Activated naive CD8-positive, alpha-beta T cell treated with anti-CD3 and anti-CD28 coated beads, Interleukin-2, amount 50 U/mL, for 24 hours (primary cell): ENCODE data around the gene PTPN14.
A peak's percentile ranks its signal among the peaks of the same experiment; 100 is the strongest.

ENCODE experiments used
- ATAC-seq: fragments of 150-1000 bp; cut with Tn5 transposase; one replicate; pipeline ENCODE4 v1.10.0; 2021
- DNase-seq: peaks from one replicate; pipeline ENCODE4 v3.0.0; 2021
- H3K27ac Mint-ChIP-seq: one replicate; pipeline ENCODE4 v1.8.0; 2021; ENCODE audit warnings: mild to moderate bottlenecking, mixed read lengths
- H3K27me3 Mint-ChIP-seq: one replicate; pipeline ENCODE4 v1.8.0; 2021; ENCODE audit warnings: mixed read lengths
- H3K36me3 Mint-ChIP-seq: one replicate; pipeline ENCODE4 v1.8.0; 2021; ENCODE audit warnings: low read depth, mixed read lengths
- H3K4me1 Mint-ChIP-seq: one replicate; pipeline ENCODE4 v1.8.0; 2021; ENCODE audit warnings: mixed read lengths
- H3K4me3 Mint-ChIP-seq: one replicate; pipeline ENCODE4 v1.8.0; 2021; ENCODE audit warnings: mild to moderate bottlenecking, moderate library complexity, mixed read lengths
- H3K9me3 Mint-ChIP-seq: one replicate; pipeline ENCODE4 v1.8.0; 2021; ENCODE audit warnings: mixed read lengths

The PTPN14 gene

GRCh38 chr1:214473387-214473786 is 78.0 kb downstream of the PTPN14 start:
- Mint-ChIP-seq H3K9me3 (no peaks in the 10 kb centered on the region), H3K4me3 (no peak overlapping the region), H3K36me3 (no peaks in the 10 kb centered on the region), H3K4me1 (peaks cover 26% of the 10 kb centered on the region), H3K27me3 (peaks cover 21% of the 10 kb centered on the region), H3K27ac (no peak overlapping the region)
- no peak for DNase-seq
- no peak for ATAC-seq

- Mint-ChIP-seq H3K36me3 (no peaks in the 10 kb centered on the region), H3K4me3 (no peak overlapping the region), H3K9me3 (no peaks in the 10 kb centered on the region), H3K27me3 (peaks cover 21% of the 10 kb centered on the region), H3K27ac (no peak overlapping the region), H3K4me1 (peaks cover 26% of the 10 kb centered on the region)
- DNase-seq (no peak), ATAC-seq (no peak)
Measured at GRCh38 chr1:214472364-214472763, 79.0 kb downstream of the PTPN14 start.

- Mint-ChIP-seq H3K4me1 (peaks cover 26% of the 10 kb centered on the region), H3K27me3 (peaks cover 24% of the 10 kb centered on the region), H3K4me3 (no peak overlapping the region), H3K9me3 (no peaks in the 10 kb centered on the region), H3K27ac (peak overlapping the region; percentile 32), H3K36me3 (no peaks in the 10 kb centered on the region)
- DNase-seq (no peak), ATAC-seq (peak; percentile 70)
Measured at GRCh38 chr1:214471458-214471857, 79.9 kb downstream of the PTPN14 start.

GRCh38 chr1:214470132-214470531 is 81.3 kb downstream of the PTPN14 start:
- Mint-ChIP-seq H3K4me3 (no peak overlapping the region), H3K27me3 (peaks cover 16% of the 10 kb centered on the region), H3K36me3 (no peaks in the 10 kb centered on the region), H3K27ac (no peak overlapping the region), H3K9me3 (no peaks in the 10 kb centered on the region), H3K4me1 (peaks cover 26% of the 10 kb centered on the region)
- no peak for DNase-seq
- no peak for ATAC-seq

GRCh38 chr1:214469290-214469689 is 82.1 kb downstream of the PTPN14 start:
- ATAC-seq (no peak), DNase-seq (no peak)
- no peak overlapping the region for H3K4me3 Mint-ChIP-seq
- H3K27ac Mint-ChIP-seq: no peak overlapping the region
- H3K36me3 Mint-ChIP-seq: no peaks in the 10 kb centered on the region
- H3K27me3 Mint-ChIP-seq: peaks cover 14% of the 10 kb centered on the region
- peaks cover 26% of the 10 kb centered on the region for H3K4me1 Mint-ChIP-seq
- H3K9me3 Mint-ChIP-seq: no peaks in the 10 kb centered on the region

GRCh38 chr1:214467078-214467585 is 84.3 kb downstream of the PTPN14 start:
- Mint-ChIP-seq H3K4me3 (no peak overlapping the region), H3K4me1 (peaks cover 17% of the 10 kb centered on the region), H3K9me3 (no peaks in the 10 kb centered on the region), H3K27me3 (peaks cover 11% of the 10 kb centered on the region), H3K27ac (no peak overlapping the region), H3K36me3 (no peaks in the 10 kb centered on the region)
- DNase-seq (no peak), ATAC-seq (no peak)

GRCh38 chr1:214466403-214467077 is 84.9 kb downstream of the PTPN14 start:
- no peaks in the 10 kb centered on the region for H3K36me3 Mint-ChIP-seq
- H3K27ac Mint-ChIP-seq: no peak overlapping the region
- DNase-seq: no peak
- peaks cover 11% of the 10 kb centered on the region for H3K27me3 Mint-ChIP-seq
- H3K4me3 Mint-ChIP-seq: no peak overlapping the region
- no peaks in the 10 kb centered on the region for H3K9me3 Mint-ChIP-seq
- peaks cover 11% of the 10 kb centered on the region for H3K4me1 Mint-ChIP-seq
- no peak for ATAC-seq

- H3K9me3 Mint-ChIP-seq: no peaks in the 10 kb centered on the region
- H3K4me1 Mint-ChIP-seq: peaks cover 6% of the 10 kb centered on the region
- H3K4me3 Mint-ChIP-seq: no peak overlapping the region
- H3K36me3 Mint-ChIP-seq: no peaks in the 10 kb centered on the region
- no peak for ATAC-seq
- DNase-seq: no peak
- no peak overlapping the region for H3K27ac Mint-ChIP-seq
- H3K27me3 Mint-ChIP-seq: peaks cover 11% of the 10 kb centered on the region
Measured at GRCh38 chr1:214464445-214465287, 86.7 kb downstream of the PTPN14 start.

- H3K4me3 Mint-ChIP-seq: no peak overlapping the region
- no peak for ATAC-seq
- no peaks in the 10 kb centered on the region for H3K4me1 Mint-ChIP-seq
- H3K27ac Mint-ChIP-seq: no peak overlapping the region
- H3K9me3 Mint-ChIP-seq: no peaks in the 10 kb centered on the region
- H3K27me3 Mint-ChIP-seq: peaks cover 8% of the 10 kb centered on the region
- DNase-seq: no peak
- H3K36me3 Mint-ChIP-seq: no peaks in the 10 kb centered on the region
Measured at GRCh38 chr1:214463596-214463995, 87.8 kb downstream of the PTPN14 start.

- Mint-ChIP-seq H3K27ac (no peak overlapping the region), H3K36me3 (no peaks in the 10 kb centered on the region), H3K9me3 (no peaks in the 10 kb centered on the region), H3K27me3 (peaks cover 8% of the 10 kb centered on the region), H3K4me1 (no peaks in the 10 kb centered on the region), H3K4me3 (no peak overlapping the region)
- DNase-seq: no peak
- ATAC-seq: no peak
Measured at GRCh38 chr1:214462882-214463281, 88.5 kb downstream of the PTPN14 start.

GRCh38 chr1:214461305-214461704 is 90.1 kb downstream of the PTPN14 start:
- peaks cover 4% of the 10 kb centered on the region for H3K27me3 Mint-ChIP-seq
- no peaks in the 10 kb centered on the region for H3K9me3 Mint-ChIP-seq
- H3K4me3 Mint-ChIP-seq: no peak overlapping the region
- DNase-seq (no peak), ATAC-seq (no peak)
- H3K36me3 Mint-ChIP-seq: no peaks in the 10 kb centered on the region
- H3K4me1 Mint-ChIP-seq: peaks cover 2% of the 10 kb centered on the region
- no peak overlapping the region for H3K27ac Mint-ChIP-seq

- H3K36me3 Mint-ChIP-seq: no peaks in the 10 kb centered on the region
- peaks cover 5% of the 10 kb centered on the region for H3K4me1 Mint-ChIP-seq
- no peaks in the 10 kb centered on the region for H3K9me3 Mint-ChIP-seq
- H3K4me3 Mint-ChIP-seq: no peak overlapping the region
- H3K27ac Mint-ChIP-seq: no peak overlapping the region
- ATAC-seq: no peak
- DNase-seq: no peak
- H3K27me3 Mint-ChIP-seq: peaks cover 4% of the 10 kb centered on the region
Measured at GRCh38 chr1:214460304-214460916, 91.0 kb downstream of the PTPN14 start.

- Mint-ChIP-seq H3K4me1 (peaks cover 10% of the 10 kb centered on the region), H3K27me3 (peaks cover 4% of the 10 kb centered on the region), H3K4me3 (no peak overlapping the region), H3K9me3 (no peaks in the 10 kb centered on the region), H3K27ac (no peak overlapping the region), H3K36me3 (no peaks in the 10 kb centered on the region)
- DNase-seq: no peak
- ATAC-seq: no peak
Measured at GRCh38 chr1:214459895-214460294, 91.5 kb downstream of the PTPN14 start.

GRCh38 chr1:214458541-214458940 is 92.9 kb downstream of the PTPN14 start:
- no peak for ATAC-seq
- Mint-ChIP-seq H3K4me1 (peaks cover 19% of the 10 kb centered on the region), H3K36me3 (no peaks in the 10 kb centered on the region), H3K4me3 (no peak overlapping the region), H3K27ac (no peak overlapping the region), H3K9me3 (no peaks in the 10 kb centered on the region), H3K27me3 (peaks cover 5% of the 10 kb centered on the region)
- DNase-seq: no peak
